HepG2 (cell line): ENCODE data around the gene FGF9. TPM values are rescaled to one million over a fixed set of nuclear protein-coding genes. Genes with fewer than 3 reads are reported as not detected.
A peak's percentile ranks its signal among the peaks of the same experiment; 100 is the strongest.

Experiments
- ATAC-seq: fragments of 200-7000 bp; cut with Tn5 transposase; 3 replicates; pipeline ENCODE4 v1.9.1; 2020; ENCODE audit warnings: mild to moderate bottlenecking, moderate library complexity
- BruUV-seq: library from RNA; stranded (reverse); fragments of 400-500 nt; replicated peaks from 2 replicates; lab custom pipeline; 2021; lab: Mats Ljungman, UMichigan
- CTCF ChIA-PET: fragments of 300-600 bp; formaldehyde crosslinking; extraction: SDS; loops from one replicate; lab custom pipeline; 2021; ENCODE audit warnings: low total read pairs, inconsistent platforms, low intra/inter-chr PET ratio; lab: Yijun Ruan, JAX
- POLR2A ChIA-PET: fragments of 350-600 bp; sonication (Branson Sonifier 250); formaldehyde crosslinking; loops from one replicate; lab custom pipeline; 2020; ENCODE audit warnings: antibody characterized with exemption, inconsistent platforms; lab: Yijun Ruan, JAX
- DNase-seq: peaks from one replicate; pipeline ENCODE4 v3.0.0-alpha.2; 2015; ENCODE audit warnings: low spot score
- FAIRE-seq: peaks from 3 replicates; lab custom pipeline; 2011; peaks lifted over from hg19 to GRCh38; lab: Jason Lieb, UNC
- H2AFZ ChIP-seq: one replicate; pipeline ENCODE4 v1.6.1; 2011; ENCODE audit warnings: low read length, inconsistent platforms
- H3K27ac ChIP-seq: fragments of 300-600 bp; 3 replicates; pipeline ENCODE4 v1.8.0; 2011; ENCODE audit warnings: mixed run types, mild to moderate bottlenecking, mixed read lengths, low read length, inconsistent platforms; ENCODE audit not compliant: insufficient read depth; ENCODE audit errors: extremely low read length
- H3K27me3 ChIP-seq, 2 experiments: fragments of 200-600 bp in 1 of 2; 2 replicates in 1 of 2; 3 replicates in 1 of 2; pipeline versions ENCODE4 v1.6.0 to v1.8.0; 2011; ENCODE audit warnings: low read length in 2 of 2, mild to moderate bottlenecking in 2 of 2, moderate library complexity in 2 of 2, inconsistent platforms in 1 of 2; ENCODE audit not compliant: insufficient read depth in 2 of 2, control insufficient read depth in 1 of 2
- H3K36me3 ChIP-seq, 2 experiments: fragments of 200-600 bp in 1 of 2; replicated peaks in 1 of 2; 2 replicates in 1 of 2; 3 replicates in 1 of 2; pipeline versions ENCODE4 v1.5.1 to v1.8.0; 2011; ENCODE audit warnings: low read length in 2 of 2, inconsistent platforms in 1 of 2; ENCODE audit not compliant: insufficient read depth in 2 of 2, control insufficient read depth in 1 of 2
- H3K4me1 ChIP-seq: 2 replicates; pipeline ENCODE4 v1.5.1; 2012; ENCODE audit warnings: low read length, inconsistent platforms; ENCODE audit not compliant: insufficient read depth
- H3K4me2 ChIP-seq: 2 replicates; pipeline ENCODE4 v1.6.0; 2011; ENCODE audit warnings: low read depth, low read length, inconsistent platforms
- H3K4me3 ChIP-seq, 3 experiments: fragments of 200-600 bp in 1 of 3; sonication (generic), shearing (Covaris generic) in 1 of 3; replicated peaks in 1 of 3; 2 replicates each; pipeline ENCODE4 v1.5.1; 2011 to 2016; ENCODE audit warnings: low read length in 3 of 3, inconsistent platforms in 2 of 3, low read depth in 2 of 3, mild to moderate bottlenecking in 2 of 3, control low read depth in 1 of 3, mixed read lengths in 1 of 3; ENCODE audit not compliant: insufficient read depth in 1 of 3
- H3K79me2 ChIP-seq: one replicate; pipeline ENCODE4 v1.6.1; 2011; ENCODE audit warnings: low read length, inconsistent platforms; ENCODE audit not compliant: insufficient read depth
- H3K9ac ChIP-seq: 2 replicates; pipeline ENCODE4 v1.6.0; 2011; ENCODE audit warnings: mild to moderate bottlenecking, low read depth, low read length, inconsistent platforms; ENCODE audit not compliant: insufficient read depth
- H3K9me3 ChIP-seq: 2 replicates; pipeline ENCODE4 v1.5.1; 2012; ENCODE audit warnings: mild to moderate bottlenecking, low read length
- H4K20me1 ChIP-seq: 2 replicates; pipeline ENCODE4 v1.6.0; 2011; ENCODE audit warnings: inconsistent platforms, mild to moderate bottlenecking, low read length, moderate library complexity; ENCODE audit not compliant: insufficient read depth
- ETV6 ChIP-seq: sonication (generic); formaldehyde crosslinking; conservative IDR thresholded peaks from 2 replicates; pipeline ENCODE4 v1.4.0; 2020; ENCODE audit warnings: missing genetic modification reagents
- RAD51 ChIP-seq: fragments of 450-650 bp; IDR thresholded peaks from 2 replicates; pipeline ENCODE4 v1.6.1; 2016; ENCODE audit warnings: borderline replicate concordance
- ZNF282 ChIP-seq: fragments of 450-650 bp; IDR thresholded peaks from 2 replicates; pipeline ENCODE4 v1.6.1; 2018; ENCODE audit not compliant: partially characterized antibody
- ZNF770 ChIP-seq: sonication (generic); formaldehyde crosslinking; IDR thresholded peaks from 2 replicates; pipeline ENCODE4 v1.5.0; 2020; ENCODE audit warnings: mild to moderate bottlenecking, missing genetic modification reagents
- WGBS: methylation state at CpG from one replicate; pipeline ENCODE4 v1.1.6; 2017; ENCODE audit warnings: low lambda C conversion rate; 5-methylcytosine and 5-hydroxymethylcytosine counted together
- in situ Hi-C: cut with HindIII; loops from 2 replicates; pipeline ENCODE4 v1.10.0; 2017; ENCODE audit warnings: low pct_unique_long_range_greater_than_20kb; ENCODE audit not compliant: extremely low pct_ligation_motif_present
- intact Hi-C: fragments of 100-400 bp; cut with micrococcal nuclease; formaldehyde crosslinking; loops from one replicate; pipeline ENCODE4 v1.10.0; 2022; ENCODE audit not compliant: unreplicated experiment
- polyA plus RNA-seq, 8 experiments: library from polyadenylated mRNA; depleted of rRNA in 3 of 8; stranded (reverse) in 7 of 8; unstranded in 1 of 8; fragments of >200 nt; fragmentation: Illumina TruSeq in 4 of 8; extraction: Trizol in 4 of 8; gene quantifications; 2 replicates each; pipeline versions ENCODE4 v1.2.1 to v1.2.3, GENCODE V29; 2011 to 2016; ENCODE audit warnings: low read depth in 4 of 8, missing spikeins in 1 of 8, mixed read lengths in 1 of 8; ENCODE audit not compliant: insufficient read depth in 1 of 8
- total RNA-seq, 5 experiments: library from RNA; depleted of rRNA; stranded (reverse); fragments of >200 nt; fragmentation: Illumina TruSeq; extraction: Trizol; gene quantifications; 2 replicates each; pipeline ENCODE4 v1.2.3, GENCODE V29; 2016; ENCODE audit warnings: low read depth in 1 of 5
- TF ChIP-seq, protein P1 (sequence below), 2 experiments: sonication (generic) in 1 of 2; formaldehyde crosslinking in 1 of 2; IDR thresholded peaks; 2 replicates each; pipeline versions ENCODE4 v1.5.1 to v1.6.1; 2011 to 2020; ENCODE audit warnings: borderline replicate concordance in 1 of 2, low read depth in 1 of 2, low read length in 1 of 2, mild to moderate bottlenecking in 1 of 2, missing genetic modification reagents in 1 of 2, moderate library complexity in 1 of 2

Gene FGF9
- total and polyA plus RNA-seq, 2 of the 13 experiments (the other 11 are each of a cell fraction or from before 2014, with no cell fraction given), result not detected

DNA sequence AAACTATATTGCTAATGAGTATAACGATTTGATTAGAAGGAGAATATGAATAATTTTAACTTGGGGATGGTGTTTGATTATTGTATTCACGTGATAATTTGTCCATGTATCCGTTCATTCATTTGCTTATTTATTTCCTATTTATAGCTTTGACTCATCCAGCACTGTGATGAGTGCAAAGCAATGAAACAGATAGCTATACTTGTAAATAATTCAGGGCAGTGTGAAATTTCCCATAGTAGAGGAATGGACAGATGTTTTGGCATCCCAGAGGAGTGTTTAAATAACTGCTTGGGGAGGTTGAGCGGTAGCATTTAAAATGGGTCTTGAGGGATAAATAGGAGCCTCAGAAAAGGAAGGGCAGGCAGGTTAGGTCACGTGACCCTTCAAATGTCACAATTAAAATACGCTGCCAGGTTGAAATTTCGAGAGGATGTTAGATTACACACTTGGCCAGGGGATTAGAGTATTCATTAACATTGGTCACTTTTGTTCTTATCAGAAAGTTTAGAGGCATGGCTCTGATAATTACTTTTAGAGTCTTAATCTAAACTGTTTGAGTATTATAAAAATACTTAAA is 14.7 kb downstream of the FGF9 start:
- intact Hi-C loops, result no loop called here
- BruUV-seq, result no TSS peak
- in situ Hi-C loops, result no loop called here
- Histone ChIP-seq H3K4me3 (no peak overlapping the region), H3K27me3 (peaks cover 0 to 23% of the 10 kb centered on the region in 2 experiments; a peak in 3 of 5 replicates), H3K36me3 (no peaks in the 10 kb centered on the region), H4K20me1 (no peaks in the 10 kb centered on the region; the same call in 1 of the 2 replicates), H3K4me2 (no peak overlapping the region), H2AFZ (no peak overlapping the region), H3K9ac (no peak overlapping the region), H3K9me3 (no peaks in the 10 kb centered on the region), H3K79me2 (no peaks in the 10 kb centered on the region), H3K4me1 (no peaks in the 10 kb centered on the region), H3K27ac (no peak overlapping the region)
- no peak for FAIRE-seq
- no peak for DNase-seq
- POLR2A ChIA-PET, result no interaction called here
- CTCF ChIA-PET, result no interaction called here
- 23% methylated on average over 7 of the region's 7 CpGs for WGBS
- ATAC-seq, result no peak
- TF ChIP-seq RAD51 (peak; percentile 73; the same call in 1 of the 2 replicates), ZNF282 (no peak)
- TF ChIP-seq, protein P1, sequence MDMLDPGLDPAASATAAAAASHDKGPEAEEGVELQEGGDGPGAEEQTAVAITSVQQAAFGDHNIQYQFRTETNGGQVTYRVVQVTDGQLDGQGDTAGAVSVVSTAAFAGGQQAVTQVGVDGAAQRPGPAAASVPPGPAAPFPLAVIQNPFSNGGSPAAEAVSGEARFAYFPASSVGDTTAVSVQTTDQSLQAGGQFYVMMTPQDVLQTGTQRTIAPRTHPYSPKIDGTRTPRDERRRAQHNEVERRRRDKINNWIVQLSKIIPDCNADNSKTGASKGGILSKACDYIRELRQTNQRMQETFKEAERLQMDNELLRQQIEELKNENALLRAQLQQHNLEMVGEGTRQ (IDR thresholded peaks at IDR 0.05; ENCODE audit: low read depth, low read length), result peak; percentile 63; the same call in 1 of the 2 replicates
- TF ChIP-seq, protein P1 (CRISPR knock-in tag; IDR thresholded peaks at IDR 0.05; ENCODE audit: borderline replicate concordance), result no peak

DNA sequence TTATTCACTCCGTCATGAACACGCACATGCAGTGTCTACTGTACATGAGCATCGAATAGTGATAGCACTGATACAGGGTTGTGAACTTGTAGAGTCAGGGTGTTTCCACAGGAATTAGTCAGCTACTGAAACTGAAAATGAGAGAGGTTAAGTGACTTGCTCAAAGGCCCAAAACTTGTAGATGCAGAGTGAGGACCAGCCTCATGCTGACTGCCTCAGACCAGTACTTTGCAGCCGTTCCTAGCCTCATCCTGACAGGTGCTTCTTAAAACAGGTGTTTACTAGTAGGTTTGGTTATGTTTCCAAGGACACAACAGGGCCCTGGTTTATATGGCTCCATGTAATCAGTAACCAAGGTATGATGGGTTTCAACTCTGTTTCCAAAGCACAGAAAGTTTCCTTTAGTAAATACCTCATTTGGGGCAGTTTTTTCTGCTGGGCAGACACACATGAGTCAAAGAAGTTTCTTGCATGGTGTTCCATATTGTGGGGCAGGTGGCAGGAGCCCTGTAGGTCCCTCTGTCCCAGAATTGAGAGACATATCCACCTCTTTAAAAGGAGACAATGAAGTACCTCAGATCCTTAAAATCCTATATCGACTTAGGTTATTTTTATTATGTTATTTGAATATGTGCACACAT is 16.0 kb downstream of the FGF9 start:
- no peak overlapping the region for H3K9ac ChIP-seq
- no peak for TF ChIP-seq ZNF770 (CRISPR knock-in tag)
- no peak for TF ChIP-seq ETV6 (CRISPR knock-in tag)
- no peak for DNase-seq
- no peaks in the 10 kb centered on the region for H3K9me3 ChIP-seq
- no peak overlapping the region for H3K4me3 ChIP-seq
- no peak for ATAC-seq
- H3K27ac ChIP-seq, result no peak overlapping the region
- CTCF ChIA-PET, result no interaction called here
- 57% methylated on average over 4 of the region's 5 CpGs for WGBS
- intact Hi-C loops, result no loop called here
- H4K20me1 ChIP-seq, result no peaks in the 10 kb centered on the region; the same call in 1 of the 2 replicates
- H3K36me3 ChIP-seq, result no peaks in the 10 kb centered on the region
- no peak overlapping the region for H2AFZ ChIP-seq
- in situ Hi-C loops, result no loop called here
- no peak overlapping the region for H3K4me2 ChIP-seq
- BruUV-seq, result no TSS peak
- no peaks in the 10 kb centered on the region for H3K4me1 ChIP-seq
- no peak for FAIRE-seq
- peaks cover 0 to 27% of the 10 kb centered on the region in 2 experiments; a peak in 3 of 5 replicates for H3K27me3 ChIP-seq
- POLR2A ChIA-PET, result no interaction called here
- H3K79me2 ChIP-seq, result no peaks in the 10 kb centered on the region
